AG08396 (cell line): ENCODE measurements around the gene HHEX.
A peak's percentile ranks its signal among the peaks of the same experiment; 100 is the strongest.
"Not testable (repeated sequence)": the region's sequence is repeated elsewhere in the genome, so short reads cannot be mapped to it uniquely, and the experiment has no call there.

Source experiments
- DNase-seq: peaks from one replicate; pipeline ENCODE4 v3.0.0; 2012; ENCODE audit warnings: low spot score, mixed read lengths

HHEX gene

DNA sequence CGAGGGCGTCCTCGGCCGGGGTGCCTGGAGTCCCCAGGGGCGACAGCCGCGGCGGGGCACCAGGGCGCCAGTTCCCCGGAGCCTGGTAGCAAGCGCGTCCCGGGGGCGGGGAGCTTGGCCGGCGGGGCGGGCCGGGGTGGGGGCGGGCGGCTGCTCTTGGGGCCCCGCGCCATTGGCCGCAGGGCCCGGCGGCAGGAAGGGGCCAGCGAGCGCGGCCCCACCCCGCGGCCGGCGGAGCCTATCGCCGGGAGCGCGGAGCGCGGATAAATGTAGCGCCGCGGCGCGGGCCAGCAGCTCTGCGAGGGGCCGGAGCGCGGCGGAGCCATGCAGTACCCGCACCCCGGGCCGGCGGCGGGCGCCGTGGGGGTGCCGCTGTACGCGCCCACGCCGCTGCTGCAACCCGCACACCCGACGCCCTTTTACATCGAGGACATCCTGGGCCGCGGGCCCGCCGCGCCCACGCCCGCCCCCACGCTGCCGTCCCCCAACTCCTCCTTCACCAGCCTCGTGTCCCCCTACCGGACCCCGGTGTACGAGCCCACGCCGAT is at the start of gene HHEX:
Gene HHEX, plus strand, starts transcription at position 293 of the 548 bp plus-strand sequence. Its CDS starts 32 bp downstream, at position 325.
- DNase-seq: peak; percentile 94

DNA sequence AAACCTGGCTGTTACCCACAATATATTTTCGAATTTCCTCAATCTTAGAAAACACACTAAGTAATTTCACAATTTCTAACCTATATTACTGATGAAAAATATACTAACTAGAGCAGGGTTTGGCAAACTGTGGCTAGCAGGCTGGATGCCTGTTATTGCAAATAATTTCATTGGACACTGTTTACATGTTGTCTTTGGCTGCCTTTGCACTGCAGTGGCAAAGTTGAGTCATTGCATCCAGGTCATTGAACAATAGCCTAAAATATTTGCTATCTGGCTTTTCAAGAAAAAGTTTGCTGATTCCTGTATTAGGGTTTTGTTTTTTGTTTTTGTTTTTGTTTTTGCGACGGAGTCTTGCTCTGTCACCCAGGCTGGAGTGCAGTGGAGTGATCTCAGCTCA is 49.6 kb upstream of the HHEX start:
- DNase-seq: peak; percentile 33

DNA sequence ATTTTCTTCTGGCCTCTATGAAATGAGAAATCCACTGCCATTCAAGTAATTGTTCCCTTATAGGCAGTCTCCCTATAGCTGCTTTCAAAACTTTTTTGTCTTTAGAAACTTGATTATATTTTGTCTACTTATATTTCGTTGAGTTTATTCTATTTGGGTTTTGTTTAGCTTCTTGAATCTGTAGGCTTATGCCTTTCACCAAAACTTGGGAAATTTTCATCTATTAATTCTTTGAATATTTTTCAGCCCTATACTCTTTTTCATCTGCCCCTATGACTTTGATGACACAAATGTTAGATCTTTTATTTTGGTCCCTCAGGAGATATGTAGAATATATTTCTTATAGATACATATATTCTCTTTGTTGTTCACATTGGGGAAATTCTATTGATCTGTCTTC is 48.3 kb upstream of the HHEX start:
- DNase-seq: no peak

DNA sequence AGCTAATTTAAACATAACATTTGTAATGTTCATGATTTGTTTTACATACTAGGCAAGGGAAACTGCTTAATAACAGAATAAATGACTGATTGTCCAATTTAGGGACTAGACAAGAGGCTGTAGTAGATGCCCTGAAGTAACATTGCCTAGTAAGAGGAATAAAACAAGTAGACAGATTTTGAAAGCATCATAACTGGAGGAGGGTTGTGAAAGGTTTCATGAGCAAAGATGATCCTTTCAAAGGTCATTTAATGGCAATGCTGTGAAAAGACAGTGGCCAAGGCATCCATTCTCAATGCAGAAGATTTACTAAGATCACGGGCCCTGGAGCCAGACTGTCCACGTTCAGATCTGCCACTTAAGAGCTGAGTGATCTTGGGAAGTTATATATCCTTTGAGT is 44.8 kb upstream of the HHEX start:
- DNase-seq: no peak

DNA sequence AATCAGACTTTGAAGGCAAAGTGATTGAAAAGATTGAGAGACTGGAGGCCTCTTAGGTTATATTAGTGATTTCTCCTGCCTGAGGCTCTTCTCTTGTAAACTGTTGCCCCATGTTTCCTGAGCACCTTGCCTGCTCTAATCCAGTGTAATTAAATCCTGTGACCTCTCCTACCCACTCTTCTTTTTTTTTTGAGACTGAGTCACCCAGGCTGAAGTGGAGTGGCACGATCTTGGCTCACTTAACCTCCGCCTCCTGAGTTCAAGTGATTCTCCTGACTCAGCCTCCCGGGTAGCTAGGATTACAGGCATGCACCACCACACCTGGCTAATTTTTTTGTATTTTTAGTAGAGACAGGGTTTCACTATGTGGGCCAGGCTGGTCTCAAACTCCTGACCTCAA is 38.9 kb upstream of the HHEX start:
- not testable (repeated sequence) for DNase-seq

DNA sequence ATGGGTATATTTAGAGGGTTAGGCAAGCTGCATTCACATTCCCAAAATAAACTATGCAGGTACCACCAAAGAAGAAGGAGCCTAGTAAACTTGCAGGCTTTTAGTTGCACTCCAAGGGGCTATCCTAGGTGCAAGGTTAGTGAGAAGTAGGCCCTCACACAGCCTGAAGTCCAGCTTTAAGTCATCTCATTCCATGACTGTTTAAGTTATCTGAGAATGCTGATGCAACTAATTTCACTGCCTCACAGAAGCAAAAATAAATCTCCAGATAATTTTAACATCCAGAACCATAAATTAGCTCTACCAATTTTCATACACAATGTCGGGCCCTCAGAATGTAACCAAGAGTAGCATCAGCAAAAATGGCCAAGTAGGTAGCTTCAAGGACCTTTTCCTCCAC is 34.3 kb upstream of the HHEX start:
- no peak for DNase-seq

DNA sequence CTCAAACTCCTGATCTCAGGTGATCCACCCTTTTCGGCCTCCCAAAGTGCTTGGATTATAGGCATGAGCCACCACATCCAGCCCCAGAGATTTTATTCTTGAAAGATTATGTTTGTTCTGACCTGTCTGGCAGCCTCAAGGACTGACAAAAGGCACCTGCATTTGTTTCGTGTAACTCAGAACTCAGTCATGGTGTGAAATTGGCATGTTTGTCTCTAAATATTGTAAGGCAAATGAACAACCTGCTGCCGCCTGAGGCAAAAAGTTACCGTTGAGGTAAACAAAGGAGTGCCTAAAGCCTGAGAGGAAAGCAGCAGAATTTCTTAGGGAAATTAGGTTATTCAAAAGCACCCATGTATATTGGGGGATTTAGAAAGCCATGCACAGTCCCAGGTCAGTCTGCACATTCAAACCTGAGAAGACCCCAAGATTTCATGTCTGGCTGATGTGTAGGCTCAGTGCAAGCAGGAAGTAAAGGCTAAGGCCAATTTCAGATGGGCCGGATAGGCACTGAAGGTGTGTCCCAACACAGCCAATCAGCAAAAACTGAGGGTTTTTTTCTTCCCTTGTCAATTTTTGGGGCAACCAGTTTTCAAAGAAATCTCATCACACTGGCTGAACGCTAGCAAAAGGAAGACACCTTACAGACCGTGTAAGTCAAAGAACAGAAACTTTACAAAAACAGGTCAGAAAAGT is 33.3 kb upstream of the HHEX start:
- DNase-seq: no peak

DNA sequence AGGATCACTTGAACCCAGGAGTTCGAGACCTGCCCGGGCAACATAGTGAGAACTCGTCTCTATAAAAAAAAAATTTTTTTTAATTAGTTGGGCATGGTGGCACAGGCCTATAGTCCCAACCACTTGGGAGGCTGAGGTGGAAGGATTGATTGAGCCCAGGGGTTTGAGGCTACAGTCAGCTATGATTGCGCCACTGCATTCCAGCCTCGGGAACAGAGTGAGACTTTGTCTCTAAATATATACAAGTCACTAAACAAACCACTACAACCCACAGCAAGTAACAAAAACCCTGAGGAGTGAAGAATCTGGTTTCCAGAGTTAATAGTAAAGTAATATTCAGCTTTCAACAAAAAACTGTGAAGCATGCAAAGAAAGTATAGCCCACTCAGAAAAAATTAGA is 32.7 kb upstream of the HHEX start:
- DNase-seq: no peak

DNA sequence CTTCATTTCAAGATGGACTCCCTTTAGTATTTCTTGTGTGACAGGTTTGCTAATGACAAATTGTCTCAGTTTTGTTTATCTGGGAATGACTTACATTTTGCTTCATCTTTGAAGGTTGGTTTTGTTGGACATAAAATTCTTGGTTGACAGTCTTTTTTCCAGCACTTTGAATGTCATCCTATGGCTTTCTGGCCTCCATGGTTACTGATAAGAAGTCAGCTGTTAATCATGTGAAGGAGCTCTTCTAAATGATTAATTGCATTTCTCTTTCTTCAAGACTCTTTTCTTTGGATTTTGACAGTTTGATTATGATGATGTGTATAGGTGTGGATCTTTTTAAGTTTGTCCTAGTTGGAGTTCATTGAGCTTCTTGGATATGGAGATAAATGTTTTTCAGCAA is 26.9 kb upstream of the HHEX start:
- no peak for DNase-seq

DNA sequence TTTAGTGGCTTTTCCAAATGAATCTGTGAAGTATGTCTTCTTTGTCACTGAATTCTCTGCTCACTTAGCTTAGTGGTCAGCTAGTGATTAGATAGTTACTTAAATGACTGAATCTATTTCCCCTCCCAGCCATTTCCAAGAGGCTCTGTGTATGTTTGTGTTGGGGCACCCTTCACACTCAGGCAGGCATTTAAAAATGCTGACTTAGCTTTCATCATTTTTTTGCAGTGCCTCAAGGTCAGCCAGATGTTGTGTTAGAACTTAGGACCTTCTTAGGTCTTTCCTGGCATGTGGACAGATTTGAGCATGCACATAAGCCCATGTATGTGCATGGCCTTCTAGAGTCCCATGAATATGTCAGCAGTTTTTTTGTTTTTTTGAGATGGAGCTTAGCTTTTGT is 25.4 kb upstream of the HHEX start:
- DNase-seq: no peak

DNA sequence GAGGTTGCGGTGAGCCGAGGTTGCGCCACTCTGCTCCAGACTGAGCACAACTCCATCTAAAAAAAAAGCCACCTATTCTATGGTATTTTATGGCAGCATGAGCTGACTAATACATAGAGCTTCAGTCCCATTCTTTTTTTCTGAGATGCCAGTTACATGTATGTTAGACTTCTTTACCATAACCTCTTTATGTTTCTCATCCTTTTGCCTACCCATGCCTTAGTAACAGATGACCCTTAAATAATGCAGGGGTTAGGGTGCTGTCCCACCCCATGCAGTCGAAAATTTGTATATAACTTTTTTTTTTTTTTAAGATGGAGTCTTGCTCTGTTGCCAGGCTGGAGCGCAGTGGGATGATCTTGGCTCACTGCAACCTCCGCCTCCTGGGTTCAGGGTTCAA is 22.7 kb upstream of the HHEX start:
- DNase-seq: no peak

DNA sequence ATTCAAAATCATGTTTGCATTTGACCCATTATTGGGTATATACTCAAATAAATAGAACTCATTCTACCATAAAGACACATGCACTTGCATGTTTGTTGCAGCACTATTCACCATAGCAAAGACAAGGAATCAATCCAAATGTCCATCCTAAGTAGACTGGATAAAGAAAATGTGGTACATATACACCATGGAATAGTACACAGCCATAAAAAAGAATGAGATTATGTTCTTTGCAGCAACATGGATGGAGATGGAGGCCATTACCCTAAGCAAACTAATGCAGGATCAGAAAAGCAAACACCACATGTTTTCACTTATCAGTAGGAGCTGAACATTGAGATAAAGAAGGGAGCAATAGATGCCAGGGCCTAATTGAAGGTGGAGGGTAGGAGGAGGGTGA is 12.0 kb upstream of the HHEX start:
- DNase-seq: no peak

DNA sequence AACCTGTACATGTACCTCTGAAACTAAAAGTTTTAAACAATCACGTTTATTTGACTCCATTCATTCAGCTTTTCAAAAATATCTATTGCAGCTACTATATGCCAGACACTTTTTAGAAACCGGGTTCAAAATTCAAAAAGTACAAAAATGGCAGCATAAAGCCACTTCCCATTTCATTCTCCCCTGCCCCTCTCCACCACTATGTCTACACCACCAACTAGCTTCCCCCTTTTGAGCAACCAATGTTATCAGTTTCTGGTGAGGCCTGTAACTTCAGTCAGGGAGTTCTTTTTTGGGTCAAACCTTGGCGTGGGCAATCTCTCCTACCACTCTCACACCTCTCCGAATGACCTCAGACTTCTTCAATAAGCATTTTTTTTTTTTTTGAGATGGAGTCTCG is 11.5 kb upstream of the HHEX start:
- DNase-seq: no peak

DNA sequence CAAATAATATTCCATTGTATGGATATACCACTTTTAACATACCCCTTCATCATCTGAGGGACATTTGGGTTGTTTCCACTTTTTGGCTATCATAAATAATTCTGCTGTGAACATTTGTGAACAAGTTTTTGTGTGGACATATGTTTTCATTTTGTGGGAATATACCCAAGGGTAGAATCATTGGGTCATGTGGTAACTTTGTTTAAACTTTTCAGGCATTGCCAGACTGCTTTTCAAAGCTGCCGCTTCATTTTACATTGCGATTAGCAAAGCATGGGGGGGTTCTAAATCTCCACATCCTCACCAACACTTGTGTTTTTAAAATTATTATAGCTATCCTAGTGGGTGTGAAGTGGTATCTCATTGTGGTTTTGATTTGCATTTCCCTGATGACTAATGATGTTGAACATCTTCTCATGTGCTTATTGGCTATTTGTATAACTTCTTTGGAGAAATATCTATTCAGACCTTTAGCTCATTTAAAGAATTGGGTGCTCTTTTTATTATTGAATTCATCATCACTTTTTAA is 8.4 kb upstream of the HHEX start:
- DNase-seq: no peak

DNA sequence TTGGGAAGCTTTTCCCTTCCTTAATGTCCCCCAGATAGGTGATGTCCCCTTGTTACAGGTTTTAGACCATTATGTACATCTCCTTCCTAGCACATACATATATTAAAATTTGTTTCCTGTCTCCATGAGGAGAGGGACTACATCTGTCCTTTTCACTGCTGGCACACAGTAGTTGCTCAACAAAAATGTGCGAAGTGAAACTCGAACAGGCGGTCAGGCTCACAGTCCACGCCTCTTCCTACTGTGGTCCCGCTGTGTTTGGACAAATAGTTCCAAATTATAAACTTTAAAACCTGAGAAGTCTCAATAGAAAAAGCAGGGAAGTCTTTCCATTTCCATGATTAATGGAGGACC is 1.2 kb upstream of the HHEX start:
- no peak for DNase-seq

DNA sequence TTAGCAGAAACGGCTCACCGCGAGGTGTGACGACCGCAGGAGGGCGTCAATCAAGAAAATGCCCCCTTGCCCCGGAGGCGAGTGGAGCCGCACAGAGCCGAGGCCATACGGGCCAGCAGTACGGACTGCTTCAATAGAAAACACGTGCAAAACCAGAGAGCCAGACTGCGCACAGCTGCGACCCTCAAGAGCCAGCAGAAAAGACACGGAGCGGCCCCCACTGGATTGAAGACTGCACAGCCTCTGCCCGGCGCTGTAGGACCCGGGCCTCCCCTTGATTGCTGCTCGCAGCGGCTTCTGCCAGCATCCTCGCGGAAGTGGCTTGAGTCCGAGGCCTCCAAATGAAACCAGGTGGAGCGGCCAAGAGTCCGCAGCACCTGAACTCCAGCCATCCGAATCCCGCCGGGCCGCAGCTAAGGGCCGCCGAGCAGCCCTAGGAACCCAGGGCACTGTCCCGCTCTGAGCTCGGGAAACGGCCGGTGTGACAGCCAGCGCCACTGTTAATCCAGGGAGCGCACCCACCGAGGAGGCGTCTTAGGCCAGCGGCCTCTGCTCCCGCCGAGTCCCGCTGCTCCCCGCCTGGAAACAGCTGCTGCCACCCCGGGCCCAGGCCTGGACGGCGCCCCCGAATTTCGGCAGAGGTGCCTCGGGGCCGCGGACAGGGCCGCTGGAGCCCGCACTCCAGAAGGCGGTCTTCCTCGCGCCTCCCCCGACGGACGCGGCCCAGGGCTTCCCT is 660 bp upstream of the HHEX start:
- peak; percentile 45 for DNase-seq

DNA sequence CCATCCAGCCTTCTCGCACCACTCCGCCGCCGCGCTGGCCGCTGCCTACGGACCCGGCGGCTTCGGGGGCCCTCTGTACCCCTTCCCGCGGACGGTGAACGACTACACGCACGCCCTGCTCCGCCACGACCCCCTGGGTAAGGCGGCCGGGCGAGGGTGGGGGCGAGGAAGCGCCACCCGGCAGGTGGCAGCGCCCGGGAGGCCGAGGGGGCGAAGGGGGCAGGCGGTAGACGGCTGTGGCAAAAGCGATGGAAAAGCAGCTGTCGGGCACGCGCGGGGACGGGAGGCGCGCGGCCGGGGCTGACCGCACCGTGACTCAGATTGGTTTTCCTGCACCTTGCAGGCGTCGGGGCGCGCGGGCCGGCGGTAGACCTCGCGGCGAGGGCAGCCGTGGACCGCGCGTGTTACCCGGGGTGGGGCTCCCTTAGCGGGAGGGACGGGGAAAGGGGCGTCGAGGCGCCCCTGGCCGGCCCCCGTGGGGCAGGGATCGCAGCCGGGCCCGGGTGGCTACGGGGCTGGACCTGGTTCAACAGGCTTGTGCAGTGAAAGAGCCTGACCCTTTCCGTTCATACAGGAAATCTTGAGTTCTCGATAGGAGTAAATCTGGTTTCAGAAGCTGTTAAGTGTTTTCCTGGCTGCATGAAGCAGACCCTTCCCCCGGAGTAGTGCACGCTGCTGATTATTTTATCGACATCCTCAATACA is 608 bp downstream of the HHEX start:
- peak; percentile 83 for DNase-seq

DNA sequence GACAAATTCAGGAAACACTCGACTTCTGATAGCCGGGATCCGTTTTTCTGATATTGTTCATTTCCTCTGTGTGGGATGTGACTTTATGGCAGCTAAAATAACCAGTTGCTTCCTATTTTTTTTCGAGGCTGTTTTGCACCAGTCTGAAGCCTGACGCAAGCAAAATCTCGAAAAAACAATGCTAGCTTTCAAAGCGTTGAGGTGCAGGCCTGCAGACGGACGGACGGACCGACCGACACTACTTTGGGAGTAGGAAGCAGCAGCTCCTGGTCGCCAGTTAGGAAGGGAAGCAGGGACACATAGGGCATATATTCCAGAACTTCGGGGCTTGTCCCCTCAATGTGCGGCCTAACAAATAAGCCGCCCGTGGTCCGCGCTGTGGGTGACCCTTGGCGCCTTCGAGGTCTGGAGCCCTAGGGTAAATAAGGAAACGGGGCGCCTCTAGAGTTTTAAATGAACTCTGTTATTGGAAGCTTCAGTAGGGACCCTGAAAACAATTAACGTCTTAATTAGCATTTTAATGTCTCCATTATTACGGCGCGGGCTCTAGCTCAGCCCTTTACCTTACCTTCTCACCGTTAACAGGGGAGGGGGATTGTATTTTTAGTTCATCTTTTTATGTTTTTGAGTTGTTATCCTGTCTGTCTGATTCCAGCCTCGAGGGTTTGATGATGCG is 1.3 kb downstream of the HHEX start:
- no peak for DNase-seq

DNA sequence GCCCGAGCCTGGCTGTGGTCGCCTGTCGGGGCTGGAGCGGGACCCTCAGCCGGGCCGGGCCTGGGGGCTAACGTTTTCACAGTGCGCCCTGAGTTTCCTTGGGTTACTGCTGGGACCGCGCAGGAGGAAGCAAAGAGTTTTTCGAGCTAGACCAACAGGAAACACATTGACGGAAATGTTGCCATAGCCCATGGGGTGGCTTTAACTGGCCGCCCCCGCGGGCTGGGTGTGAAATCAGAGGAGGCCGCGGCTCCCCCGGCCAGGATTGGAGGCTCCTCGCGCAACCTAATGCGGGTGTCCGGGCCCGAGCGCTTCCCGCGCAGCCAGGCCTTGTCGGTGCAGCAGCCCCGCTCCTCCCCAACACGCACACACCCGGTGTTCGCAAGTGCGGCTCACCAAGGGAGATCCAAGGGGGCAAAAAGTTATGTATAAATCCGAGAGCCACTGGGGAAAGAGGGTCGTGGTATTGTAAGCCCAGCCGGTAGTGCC is 1.9 kb downstream of the HHEX start:
- no peak for DNase-seq

DNA sequence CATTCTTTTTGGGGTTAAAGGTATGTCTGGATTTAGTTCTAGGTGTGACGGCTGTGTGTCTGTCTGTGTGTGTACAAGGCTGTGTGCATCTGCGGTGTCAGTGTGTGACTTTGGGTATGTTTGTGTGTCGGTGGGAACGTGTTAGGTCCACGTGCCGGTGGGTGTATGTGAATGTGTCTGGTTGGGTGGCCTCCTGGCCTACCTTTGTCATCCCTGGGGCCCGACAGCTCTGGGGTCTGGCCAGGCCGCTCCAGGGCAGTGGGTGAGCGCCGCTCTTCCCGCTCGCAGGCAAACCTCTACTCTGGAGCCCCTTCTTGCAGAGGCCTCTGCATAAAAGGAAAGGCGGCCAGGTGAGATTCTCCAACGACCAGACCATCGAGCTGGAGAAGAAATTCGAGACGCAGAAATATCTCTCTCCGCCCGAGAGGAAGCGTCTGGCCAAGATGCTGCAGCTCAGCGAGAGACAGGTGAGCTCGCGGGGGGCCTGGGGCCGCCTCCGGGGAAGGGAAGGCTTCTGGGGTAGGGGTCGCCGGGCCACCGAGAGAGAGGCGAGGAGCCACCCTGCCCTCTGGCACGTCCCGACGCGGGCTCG is 2.4 kb downstream of the HHEX start:
- DNase-seq: no peak

DNA sequence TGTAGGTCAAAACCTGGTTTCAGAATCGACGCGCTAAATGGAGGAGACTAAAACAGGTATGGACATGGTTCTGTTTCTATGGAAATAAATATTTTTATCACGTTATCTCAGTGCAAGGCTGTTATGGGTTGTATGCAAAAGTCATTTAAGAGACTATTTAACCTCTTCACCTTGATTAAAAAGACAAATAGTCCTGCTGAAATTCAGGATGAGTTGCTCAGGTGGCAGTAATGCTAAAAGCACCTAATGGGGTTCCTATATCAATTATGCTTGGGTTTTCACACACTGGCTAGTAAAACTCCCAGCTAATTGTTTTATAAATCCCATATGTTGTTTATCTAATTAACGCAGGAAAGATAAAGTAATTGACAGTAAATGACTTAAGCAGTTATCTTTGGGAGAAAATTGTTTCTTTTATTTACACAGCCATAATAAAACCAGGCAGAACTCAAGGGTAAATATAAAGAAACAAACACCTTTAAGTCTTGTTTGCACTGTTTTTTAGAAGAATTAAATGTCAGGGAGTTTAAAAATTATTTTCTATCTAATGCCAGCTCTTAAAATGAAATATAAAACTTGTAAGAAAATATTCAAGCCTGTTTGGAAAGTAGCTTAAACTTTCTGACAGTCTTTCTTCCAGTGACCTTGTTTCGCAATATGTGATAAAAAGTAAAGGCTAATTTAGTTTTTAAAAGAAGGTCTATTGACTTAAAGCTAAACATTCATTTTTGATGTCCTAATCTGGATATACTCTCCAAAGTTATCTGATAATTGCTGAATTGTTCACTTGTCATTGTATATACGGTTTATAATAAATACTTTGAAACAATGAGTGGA is 3.2 kb downstream of the HHEX start:
- DNase-seq: no peak
